ENCODE results near the gene SLC7A6.

SLC7A6 gene

DNA sequence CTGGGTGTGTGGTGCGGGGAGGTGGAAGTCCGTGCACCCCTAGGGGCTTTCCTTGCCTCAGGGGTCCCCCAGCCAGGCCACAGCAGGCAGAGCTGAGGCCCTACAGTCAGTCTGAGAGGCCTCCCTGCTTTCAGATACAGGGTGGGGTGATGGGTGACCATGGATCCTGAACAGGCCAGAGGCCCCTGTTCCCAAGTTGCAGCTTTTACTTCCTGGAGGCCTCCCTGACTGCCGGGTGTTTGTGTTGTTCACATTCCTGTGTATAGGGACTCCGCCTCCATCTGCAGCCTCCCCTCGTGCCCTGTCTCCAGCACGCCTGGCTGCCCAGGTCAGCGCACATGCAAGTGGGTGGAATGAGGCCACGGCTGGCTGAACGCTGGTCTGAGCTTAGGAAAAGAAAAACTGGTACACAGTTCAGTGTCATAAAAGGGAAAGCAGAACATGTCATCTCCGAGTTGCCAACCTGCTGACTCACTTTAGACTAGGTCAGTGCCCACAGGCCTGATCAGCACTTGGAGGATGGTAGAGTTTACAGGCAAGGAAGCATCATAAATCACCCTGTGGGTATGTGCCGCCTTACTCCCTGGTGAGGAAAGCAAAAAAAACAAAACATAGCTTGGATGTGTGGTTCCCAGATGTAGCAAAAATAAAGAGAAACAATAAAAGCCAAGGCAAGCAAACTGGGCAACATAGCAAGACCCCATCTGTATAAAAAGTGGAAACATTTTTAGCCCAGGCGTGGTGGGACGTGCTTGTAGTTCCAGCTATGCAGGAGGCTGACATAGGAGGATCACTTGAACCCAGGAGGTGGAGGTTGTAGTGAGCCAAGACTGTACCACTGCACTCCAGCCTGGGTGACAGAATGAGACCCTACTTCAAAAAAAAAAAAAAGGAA lies 6.2 kb upstream of the SLC7A6 start:
- no peak for DNase-seq

DNA sequence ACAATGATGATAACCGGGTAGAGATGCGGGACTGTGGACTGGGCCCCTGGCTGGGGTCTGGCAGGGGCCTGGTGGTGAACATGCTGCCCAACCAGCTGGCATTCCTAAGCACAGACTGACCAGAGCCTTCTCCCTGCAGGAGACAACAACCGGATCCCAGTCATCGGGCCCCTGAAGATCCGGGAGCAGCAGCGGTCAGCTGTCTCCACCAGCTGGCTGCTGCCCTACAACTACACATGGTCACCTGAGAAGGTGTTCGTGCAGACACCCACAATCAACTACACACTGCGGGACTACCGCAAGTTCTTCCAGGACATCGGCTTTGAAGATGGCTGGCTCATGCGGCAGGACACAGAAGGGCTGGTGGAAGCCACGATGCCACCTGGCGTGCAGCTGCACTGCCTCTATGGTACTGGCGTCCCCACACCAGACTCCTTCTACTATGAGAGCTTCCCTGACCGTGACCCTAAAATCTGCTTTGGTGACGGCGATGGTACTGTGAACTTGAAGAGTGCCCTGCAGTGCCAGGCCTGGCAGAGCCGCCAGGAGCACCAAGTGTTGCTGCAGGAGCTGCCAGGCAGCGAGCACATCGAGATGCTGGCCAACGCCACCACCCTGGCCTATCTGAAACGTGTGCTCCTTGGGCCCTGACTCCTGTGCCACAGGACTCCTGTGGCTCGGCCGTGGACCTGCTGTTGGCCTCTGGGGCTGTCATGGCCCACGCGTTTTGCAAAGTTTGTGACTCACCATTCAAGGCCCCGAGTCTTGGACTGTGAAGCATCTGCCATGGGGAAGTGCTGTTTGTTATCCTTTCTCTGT lies 5.1 kb upstream of the SLC7A6 start:
- no peak for DNase-seq

DNA sequence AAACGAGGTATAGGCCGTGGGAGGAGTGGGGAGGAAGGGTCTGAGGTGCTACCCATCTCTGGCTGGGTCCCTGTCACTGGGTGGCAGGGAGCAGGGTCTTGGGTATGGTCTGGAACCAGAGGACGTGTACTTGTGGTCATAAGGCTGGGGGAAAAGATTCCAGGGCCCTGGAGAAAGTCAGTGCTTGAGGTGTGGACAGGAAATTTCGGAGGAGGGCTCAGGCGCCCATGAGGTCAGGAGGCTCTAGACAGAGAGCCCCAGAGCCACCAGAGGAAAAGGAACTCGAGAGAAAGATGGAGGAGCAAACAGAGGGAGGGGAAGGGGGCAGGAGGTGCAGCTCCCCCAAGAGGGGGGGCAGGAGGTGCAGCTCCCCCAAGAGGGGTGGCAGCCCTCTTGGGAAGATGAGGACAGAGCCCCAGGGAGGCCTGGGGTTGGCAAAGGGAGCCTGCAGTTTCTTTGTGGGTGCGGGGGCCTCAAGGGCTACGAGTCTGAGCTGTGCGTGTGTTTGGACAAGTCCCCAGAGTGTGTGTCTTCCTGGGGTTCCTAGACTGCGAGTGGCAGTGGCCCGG lies 683 bp upstream of the SLC7A6 start:
- DNase-seq: no peak

DNA sequence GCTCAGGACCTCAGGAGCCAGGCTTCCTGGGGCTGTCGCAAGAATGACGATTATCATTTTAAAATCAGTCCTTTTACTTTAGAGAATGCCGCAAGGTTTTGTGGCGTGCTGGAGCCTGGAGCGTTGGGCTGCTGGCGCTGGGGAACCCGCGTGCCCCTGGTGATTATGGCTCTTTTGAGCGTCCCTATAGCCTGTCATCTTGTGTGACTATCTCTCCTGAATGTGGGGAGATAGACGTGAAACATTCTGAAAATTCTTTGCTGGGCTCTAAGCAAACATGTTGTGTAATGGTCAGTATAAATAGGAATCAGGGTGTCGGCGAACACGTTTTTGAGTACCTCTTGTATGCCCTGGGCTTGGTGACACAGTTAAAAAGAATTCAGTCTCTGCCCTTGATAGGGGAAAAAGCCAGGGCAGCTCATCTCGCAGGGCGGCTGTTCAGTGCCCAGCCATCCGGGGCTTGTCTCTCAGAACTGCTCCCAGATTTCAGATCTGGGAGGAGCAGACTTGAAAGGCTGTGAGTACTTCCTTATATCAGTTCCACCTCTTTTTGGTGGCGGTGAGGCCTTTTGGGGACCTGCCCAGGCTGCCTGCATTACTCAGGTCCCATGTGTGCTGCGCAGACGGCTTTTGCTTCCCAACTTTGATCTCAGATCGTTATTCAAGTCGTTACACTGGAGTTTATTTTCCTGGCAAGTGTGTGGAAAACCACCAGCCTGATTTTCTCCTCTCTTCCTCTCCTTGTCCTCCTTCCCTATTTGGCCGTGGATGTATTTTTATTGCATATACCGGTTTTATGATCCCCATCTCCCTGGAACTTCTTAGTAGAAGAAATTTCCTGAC lies 973 bp downstream of the SLC7A6 start:
- DNase-seq: peak; percentile 32

DNA sequence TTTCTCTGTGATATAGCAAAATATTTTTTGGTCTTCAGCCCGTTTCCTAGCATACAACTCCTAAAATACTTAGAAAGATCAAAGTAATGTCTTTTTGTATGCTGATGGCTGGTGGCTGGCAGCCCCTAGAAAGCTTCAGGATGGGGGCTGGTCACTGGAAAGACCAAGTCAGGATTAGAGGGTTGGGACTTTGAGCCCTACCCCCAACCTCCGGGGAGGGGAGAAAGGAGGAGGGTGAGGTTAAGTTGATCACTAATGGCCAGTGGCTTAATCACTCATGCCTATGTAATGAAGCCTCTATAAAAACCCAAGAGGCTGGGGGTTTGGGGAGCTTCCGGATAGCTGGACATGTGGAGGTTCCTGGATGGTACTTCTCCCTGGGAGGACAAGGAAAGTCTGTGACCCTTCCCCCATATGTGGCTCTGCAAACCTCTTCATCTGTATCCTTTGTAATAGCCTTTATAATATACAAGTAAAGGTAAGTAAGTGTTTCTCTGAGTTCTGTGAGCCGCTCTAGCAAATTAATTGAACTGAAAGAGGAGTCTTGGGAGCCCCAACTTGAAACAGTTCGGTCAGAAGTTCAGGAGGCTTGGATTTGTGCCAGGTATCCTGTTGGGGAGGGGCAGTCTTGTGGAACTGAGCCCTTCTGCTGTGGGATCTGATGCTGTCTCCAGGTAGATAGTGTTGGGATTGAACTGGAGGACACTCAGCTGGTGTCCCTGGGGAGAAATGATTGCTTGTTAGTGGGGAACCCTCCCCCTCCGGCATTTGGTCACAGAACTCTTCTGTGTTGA lies 3.5 kb downstream of the SLC7A6 start:
- no peak for DNase-seq

DNA sequence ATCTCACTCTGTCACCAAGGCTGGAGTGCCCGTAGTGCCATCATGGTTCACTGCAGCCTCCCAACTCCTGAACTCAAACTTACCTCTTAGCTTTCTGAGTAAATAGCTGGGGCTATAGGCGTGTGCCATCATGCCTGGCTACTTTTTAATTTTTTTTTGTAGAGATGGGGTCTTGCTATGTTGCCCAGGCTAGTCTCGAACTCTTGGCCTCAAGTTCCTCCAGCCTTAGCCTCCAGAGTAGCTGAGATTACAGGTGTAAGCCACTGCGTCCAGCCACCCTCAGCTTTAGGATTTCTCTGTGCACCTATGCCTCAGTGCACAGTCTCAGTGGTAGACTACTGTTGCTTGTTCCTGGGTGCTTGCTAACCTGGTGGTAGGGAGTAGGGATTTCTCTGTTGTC lies 5.5 kb downstream of the SLC7A6 start:
- DNase-seq: no peak

DNA sequence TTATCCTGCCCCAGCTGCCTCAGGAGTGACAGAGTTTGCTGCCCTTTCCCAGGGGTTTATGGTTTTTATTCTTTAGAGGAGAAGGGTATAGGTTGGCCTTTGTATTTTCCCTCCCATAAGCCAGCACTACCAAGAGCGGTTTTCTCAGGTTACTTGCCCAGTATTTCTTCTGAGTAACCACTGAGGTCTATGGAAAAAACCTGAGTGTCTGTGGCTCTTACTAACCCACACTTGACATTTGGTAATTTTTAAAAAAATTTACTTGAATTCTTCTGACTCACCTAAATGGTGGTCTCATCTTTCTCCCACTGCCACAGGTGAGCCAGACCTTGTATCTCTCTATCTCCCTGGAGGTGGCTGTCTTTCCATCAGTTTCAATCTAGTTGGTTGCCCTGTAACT lies 6.0 kb downstream of the SLC7A6 start:
- no peak for DNase-seq

DNA sequence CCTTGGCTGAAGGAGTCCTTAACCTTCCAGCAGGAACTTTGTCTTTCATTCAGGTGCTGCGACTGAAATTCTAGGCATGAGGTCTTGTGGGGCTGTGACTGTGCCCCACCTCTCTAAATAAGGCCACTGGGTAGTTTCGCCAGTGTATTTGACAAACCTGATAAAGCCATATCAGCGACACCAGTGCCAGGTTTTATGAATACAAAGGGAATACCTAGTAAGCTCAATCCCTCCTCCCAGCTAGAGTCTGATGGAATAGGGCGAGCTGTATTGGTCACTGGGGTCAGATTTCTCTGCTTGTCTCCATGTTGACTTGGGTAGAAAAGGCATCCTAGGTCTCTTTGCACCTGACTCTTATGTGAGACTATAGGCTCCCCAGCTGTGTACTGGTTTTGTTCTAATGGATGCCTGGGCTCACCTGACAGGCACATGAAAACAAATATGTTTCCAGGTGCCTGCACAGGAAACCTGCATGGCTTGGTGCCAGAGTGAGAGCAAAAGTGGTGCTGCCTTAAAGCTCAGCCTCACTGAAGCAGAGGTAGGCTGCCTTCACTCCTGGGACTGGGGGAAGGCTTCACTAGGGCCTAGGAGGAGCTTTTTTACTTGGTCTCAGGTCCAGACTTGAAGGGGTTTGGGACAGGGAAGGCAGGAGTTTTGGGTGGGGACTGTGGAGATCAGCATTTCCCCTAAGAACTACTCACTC lies 8.3 kb downstream of the SLC7A6 start:
- DNase-seq: peak; percentile 41

DNA sequence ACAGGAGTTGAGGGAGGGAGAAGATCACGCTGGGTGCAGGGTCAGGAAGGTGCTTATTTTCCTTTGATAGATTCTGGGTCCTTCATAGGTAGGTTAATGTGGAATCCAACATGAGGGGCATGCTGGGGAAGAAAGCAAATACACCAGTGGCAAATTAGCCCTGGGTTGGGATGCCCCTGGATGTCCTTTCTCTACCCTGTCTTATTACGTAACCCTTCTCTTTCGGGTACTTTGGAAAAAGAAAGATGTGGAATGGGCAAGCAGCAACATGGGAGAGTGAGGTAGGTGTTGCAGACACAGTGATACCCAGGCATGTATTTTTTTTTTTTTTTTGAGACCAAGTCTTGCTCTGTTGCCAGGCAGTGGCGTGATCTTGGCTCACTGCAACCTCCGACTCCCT lies 9.1 kb downstream of the SLC7A6 start:
- no peak for DNase-seq

DNA sequence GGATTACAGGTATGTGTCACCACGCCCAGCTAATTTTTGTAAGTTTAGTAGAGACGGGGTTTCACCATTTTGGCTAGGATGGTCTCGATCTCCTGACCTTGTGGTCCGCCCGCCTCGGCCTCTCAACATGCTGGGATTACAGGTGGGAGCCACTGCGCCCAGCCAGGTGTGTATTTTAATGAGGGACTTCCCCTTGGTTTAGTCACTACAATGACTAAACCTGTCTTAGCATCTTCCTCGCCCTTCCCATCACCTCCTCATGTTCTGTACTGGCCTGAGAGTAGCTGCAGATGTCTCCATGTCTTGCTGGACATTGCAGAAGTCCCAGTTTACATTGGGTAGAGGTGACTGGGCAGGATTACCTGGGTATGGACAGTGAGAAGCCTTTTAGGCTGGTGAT lies 9.6 kb downstream of the SLC7A6 start:
- no peak for DNase-seq

DNA sequence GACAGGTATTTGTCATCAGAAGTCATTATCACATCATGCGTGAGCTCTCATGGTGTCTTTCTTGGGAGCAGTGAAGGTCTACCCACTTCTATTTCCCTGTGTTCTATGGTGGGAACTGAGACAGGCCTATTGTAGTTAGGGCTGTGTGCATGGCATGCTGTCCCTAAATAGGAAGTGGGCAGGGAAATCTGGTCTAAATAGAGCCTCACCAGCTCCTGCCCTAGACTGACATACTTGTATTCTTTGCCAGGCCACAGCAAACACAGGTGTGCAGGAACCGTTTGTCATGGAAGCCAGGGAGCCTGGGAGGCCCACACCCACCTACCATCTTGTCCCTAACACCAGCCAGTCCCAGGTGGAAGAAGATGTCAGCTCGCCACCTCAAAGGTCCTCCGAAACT lies 10.1 kb downstream of the SLC7A6 start:
- no peak for DNase-seq

DNA sequence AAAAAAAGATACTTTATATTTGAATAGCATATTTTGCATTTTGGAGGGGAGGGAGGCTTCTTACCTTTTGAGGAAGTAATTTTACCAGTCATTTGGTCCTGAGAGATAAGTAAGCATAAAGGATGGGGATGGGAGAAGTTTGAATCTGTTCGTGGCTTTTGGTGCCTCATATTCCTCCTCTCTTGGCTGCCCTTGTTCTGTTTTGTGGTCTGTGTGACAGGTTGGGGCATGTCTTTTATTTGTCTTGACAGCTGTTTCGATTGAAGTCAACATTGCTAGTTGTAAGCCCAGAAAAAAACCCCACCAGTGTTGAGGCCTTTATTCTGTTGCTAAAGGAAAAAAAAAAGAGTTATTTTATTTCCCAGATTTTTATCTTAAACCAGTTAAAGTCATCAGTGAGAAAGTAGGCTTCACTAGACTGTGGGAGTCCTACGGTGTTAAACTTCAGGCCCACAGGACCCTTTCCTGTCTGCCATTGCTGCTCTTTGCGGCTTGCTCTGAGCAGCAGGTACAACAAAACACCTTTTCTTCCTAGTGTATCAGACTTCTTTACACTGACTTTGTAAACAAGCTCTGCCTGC lies 11.4 kb downstream of the SLC7A6 start:
- peak; percentile 28 for DNase-seq

DNA sequence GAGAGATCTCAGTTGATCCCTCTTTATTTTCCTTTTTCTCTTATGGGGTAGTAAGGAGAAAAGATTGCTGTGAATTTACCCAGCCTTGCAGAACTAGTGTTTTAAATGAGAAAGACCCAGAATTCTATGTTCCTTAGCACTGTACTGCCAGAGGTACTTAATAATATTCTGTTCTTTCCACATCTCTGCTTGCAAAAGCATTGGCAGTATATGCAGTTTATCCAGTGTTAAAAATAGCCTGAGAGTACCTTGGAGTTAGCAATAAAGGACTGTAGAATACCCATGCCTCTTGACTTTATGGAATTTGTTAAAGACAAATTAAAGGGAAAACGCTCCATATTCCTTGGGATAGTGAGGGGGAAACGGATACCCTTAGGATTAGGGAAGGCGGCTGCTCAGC lies 11.9 kb downstream of the SLC7A6 start:
- DNase-seq: no peak

DNA sequence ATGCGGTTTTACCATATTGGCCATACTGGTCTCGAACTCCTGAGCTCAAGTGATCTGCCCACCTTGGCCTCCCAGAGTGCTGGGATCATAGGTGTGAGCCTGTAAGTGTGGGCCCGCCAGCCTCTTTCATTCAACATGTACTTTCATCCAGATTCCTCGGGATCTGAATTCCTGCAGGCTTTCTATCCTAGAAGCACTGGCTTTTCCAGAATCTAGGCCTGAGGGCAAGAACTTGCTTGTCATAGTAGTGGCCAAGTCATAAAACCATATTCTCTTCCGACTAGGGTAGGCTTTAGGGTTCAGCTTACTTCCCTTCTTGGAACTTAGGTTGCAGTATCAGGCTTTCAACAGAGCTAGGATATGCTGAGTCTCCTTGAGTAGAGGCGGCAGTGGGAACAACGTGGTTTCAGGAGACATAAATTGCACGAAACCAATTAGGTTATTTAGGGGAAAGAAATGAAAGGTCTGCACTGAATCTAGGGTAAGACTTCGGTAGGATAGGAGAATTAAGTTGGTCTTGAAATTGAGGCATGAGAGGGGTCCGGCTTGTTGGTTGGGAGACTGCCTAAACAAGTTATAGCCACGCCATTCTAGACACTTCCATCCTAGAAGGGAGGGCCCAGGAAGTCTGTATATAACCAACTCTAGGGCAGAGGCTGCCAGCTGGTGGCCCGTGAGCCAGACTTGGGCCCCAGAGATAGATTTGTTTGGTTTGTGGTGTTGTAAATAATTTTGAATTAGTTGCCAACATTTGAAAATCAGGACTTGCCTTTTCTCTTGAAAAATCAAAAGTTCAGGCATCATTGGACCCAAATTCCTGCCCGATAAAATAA lies 15.6 kb downstream of the SLC7A6 start:
- DNase-seq: no peak

DNA sequence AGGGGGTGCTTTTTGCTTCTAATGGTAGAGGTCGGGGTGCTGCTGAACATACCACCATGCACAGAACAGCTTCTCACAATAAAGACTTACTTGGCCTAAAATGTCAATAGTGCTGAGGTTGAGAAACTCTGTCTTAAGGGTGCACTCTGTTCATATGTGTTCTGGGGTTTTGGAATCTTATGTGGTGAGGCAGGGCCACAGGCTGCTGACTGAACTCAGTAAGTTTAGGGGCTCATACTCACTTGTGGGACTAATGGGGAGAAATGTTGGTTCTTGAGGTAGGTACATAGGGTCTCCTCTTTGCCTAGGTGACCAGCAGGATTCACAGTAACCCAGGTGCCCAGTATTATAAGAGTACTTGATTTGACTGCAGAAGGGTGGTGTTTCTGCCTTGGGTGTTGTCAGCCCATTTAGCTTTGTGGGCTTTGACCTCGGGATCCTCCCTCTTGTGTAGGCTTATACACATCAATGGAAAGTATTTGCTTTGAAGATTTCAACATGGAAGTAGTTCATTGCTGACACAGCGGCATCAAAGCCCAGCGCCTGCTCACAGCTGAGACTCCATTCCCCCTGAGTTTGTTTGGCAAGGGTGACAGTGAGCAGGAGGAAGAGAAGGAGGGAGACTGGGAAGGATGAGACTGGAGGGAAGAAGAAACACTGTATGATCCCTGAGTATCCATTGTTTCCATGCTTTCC lies 17.2 kb downstream of the SLC7A6 start:
- DNase-seq: no peak

DNA sequence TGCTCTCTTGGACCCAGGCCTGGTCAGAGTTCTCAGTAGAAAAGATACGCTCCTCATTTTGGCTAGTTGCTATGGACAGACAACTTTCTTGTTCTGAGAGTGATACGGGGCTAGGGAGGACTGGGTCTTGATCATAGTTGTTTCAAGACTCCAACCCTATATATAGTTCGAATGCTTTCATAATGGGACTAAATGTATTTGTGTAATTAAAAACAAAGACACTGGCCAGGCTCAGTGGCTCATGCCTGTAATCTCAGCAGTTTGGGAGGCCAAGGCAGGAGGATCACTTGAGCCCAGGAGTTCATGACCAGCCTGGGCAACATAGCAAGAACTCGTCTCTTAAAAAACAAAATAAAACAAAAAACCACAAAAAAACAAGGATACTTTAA lies 17.7 kb downstream of the SLC7A6 start:
- no peak for DNase-seq

DNA sequence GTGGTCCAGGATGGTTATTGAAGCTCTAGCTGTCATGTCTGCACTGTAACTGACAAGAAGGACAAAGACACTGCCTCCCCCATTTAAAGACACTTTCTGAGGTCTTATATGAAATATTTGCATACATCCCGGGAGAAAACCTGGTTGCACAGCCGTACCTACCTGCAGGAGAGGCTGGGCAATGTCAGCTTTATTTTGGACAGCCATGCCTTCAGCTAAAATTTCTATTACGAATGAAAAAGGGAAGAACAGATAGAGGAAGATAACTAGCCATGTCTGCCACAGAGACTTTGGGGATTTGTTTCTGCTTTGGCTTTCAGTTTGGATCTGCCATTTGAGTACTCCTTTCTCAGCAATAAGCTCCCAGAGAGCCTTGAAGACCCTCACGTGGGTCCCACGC lies 19.0 kb downstream of the SLC7A6 start:
- no peak for DNase-seq

DNA sequence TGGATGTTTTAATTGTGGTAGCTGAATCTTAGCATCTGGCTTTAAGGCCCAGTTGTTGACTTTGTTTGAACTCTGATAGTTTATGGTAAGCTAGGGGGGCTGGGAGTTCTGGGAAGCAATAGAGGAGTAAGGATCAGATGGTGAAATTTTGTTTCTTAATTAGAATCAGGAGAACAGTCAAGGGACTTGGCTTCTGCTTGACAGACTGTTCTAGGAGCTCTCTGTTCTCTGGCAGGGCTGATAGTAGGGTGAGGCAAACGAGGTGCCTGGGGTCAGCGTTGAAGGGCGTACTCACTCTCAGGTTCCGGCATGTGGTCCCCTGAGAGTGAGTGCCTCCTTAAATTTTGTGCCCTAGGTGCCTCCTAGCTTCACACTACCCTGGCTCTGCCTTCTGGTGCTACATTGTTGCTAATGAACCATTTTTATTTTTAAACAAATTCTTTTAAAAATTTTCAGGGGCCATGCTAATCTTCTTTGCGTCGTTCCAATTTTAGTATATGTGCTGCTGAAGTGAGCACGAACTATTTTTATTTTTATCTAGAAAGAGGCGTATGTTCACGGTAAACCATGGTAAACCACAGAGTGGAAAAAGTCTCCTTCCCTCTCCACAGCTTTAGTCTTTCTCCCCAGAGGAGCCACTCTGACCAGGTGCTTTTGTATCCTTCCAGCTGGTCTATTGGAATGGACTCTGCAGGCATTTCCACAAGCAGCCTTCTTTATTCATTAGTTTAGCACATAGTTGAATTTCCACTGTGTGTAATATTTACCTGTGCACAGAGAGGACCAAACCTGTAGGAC lies 19.7 kb downstream of the SLC7A6 start:
- no peak for DNase-seq

DNA sequence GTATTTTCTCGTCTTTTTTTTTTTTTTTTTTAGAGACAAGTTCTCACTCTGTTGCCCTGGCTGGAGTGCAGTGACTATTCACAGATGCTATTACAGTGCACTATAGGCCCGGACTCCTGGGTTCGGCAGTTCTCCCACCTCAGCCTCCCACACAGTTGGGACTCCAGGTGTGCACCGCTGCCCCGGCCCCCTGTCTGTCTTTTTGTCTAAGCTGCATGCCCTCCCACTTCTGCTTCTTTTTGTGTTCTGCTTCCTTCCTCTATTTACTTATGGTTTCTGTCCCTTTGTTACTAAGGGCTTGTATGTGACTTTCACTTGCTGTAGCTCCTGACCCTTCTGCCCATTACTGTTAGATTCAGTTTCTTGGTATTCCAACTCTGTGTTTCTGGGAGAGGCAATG lies 20.5 kb downstream of the SLC7A6 start:
- peak; percentile 44 for DNase-seq

Measured in CD4-positive, alpha-beta T cell treated with Interferon gamma for 1 hour (primary cell).